Fibroblast of mammary gland (primary cell): ENCODE data around the gene NGEF.

ENCODE experiments used
- DNase-seq: peaks from one replicate; pipeline ENCODE4 v3.0.0-alpha.2; 2010; ENCODE audit warnings: low read depth
- H3K4me3 ChIP-seq: 2 replicates; pipeline ENCODE4 v1.5.1; 2011; ENCODE audit warnings: low read depth, mild to moderate bottlenecking, low read length, moderate library complexity; ENCODE audit not compliant: control insufficient read depth
- TF ChIP-seq, protein P1 (sequence below): conservative IDR thresholded peaks from 2 replicates; pipeline ENCODE4 v1.5.1; 2011; ENCODE audit warnings: low read depth, low read length, inconsistent platforms; ENCODE audit not compliant: control insufficient read depth, insufficient read depth

Gene NGEF

DNA sequence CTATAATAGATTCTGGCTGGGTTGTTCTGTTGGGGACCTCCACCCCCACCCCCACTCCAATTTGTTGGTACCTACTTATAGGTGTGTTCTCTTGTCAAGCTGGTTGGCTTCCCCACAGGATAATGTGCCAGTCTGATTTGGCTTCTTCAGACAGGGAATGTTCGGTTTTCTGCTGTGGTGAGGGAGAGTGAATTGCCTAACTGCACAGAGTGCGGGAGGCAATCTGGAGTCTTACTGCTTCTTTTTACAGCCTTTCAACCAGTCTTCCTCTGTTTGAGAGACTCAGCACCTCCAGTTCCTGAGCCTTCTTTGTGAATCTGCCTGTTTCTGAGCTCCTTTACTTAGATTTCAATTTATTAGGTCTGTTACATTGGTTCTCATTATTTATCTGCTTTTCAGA, 170.4 kb downstream of the NGEF start:
- TF ChIP-seq, protein P1, sequence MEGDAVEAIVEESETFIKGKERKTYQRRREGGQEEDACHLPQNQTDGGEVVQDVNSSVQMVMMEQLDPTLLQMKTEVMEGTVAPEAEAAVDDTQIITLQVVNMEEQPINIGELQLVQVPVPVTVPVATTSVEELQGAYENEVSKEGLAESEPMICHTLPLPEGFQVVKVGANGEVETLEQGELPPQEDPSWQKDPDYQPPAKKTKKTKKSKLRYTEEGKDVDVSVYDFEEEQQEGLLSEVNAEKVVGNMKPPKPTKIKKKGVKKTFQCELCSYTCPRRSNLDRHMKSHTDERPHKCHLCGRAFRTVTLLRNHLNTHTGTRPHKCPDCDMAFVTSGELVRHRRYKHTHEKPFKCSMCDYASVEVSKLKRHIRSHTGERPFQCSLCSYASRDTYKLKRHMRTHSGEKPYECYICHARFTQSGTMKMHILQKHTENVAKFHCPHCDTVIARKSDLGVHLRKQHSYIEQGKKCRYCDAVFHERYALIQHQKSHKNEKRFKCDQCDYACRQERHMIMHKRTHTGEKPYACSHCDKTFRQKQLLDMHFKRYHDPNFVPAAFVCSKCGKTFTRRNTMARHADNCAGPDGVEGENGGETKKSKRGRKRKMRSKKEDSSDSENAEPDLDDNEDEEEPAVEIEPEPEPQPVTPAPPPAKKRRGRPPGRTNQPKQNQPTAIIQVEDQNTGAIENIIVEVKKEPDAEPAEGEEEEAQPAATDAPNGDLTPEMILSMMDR, result no peak

GRCh38 chr2:232839411-232840079, 173.5 kb downstream of the NGEF start:
- TF ChIP-seq, protein P1, result no peak
- DNase-seq, result no peak
- no peak overlapping the region for H3K4me3 ChIP-seq

More for the DNA sequence above, 170.4 kb downstream of the NGEF start:
- H3K4me3 ChIP-seq, result no peak overlapping the region
- DNase-seq, result no peak

GRCh38 chr2:232838406-232838874, 174.6 kb downstream of the NGEF start:
- no peak overlapping the region for H3K4me3 ChIP-seq
- DNase-seq, result peak; percentile 12
- TF ChIP-seq, protein P1, result no peak

DNA sequence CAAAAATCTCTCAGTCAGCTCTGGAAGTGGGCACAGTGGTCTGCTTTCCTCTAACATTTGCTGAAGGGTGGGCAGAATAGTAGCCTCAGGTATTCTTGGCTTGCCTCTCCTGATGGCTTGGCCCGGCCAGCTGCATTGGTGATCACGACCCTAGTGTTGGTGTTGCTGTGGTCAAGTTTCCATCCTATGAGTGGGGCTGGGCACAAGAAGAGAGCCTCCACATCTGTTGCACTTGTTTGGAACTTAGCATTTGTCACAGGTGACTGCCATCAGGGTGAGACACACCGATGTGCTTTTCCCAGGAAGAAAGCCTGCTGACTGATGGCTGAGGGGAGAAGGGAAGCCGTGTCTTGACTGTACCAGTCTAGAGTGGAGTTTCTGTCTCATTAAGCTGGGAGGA, 176.1 kb downstream of the NGEF start:
- TF ChIP-seq, protein P1, result no peak
- DNase-seq, result no peak
- H3K4me3 ChIP-seq, result no peak overlapping the region

GRCh38 chr2:232835687-232836208, 177.3 kb downstream of the NGEF start:
- TF ChIP-seq, protein P1, result no peak
- no peak overlapping the region for H3K4me3 ChIP-seq
- DNase-seq, result no peak

GRCh38 chr2:232833830-232834229, 179.2 kb downstream of the NGEF start:
- DNase-seq, result no peak
- TF ChIP-seq, protein P1, result no peak
- H3K4me3 ChIP-seq, result no peak overlapping the region

DNA sequence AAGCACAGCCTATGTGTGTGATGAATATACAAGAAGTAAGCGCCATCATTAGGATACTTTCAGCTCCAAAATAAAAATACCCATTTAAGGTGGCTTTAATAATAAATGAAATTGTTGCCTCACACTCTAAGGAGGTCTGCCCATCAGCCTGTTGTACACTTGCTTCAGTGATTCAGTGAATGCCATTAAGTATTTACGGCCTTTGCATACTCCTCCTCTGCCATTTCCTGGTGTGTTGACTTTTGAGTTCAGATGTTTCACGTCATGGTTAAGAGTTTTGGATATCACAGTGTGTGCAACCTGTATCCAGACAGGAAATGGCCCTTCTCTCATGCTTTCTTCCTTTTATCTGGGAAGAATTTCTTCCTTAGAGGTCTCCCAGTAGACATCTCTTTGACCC, 181.6 kb downstream of the NGEF start:
- TF ChIP-seq, protein P1, result no peak
- no peak overlapping the region for H3K4me3 ChIP-seq
- no peak for DNase-seq
